Measurements from ENCODE around the gene VWA8.
A peak's percentile ranks its signal among the peaks of the same experiment; 100 is the strongest.

The VWA8 gene

GRCh38 chr13:41563341-41563983 is 397.4 kb downstream of the VWA8 start:
- Histone ChIP-seq H3K4me1 (ENCODE audit: control insufficient read depth, insufficient read depth, low read length) (peaks cover 21% of the 10 kb centered on the region), H3K4me3 (ENCODE audit: low read length) (no peak overlapping the region), H3K36me3 (ENCODE audit: control insufficient read depth, insufficient read depth, low read length, severe bottlenecking) (peaks cover 8% of the 10 kb centered on the region), H3K9me3 (ENCODE audit: control insufficient read depth, low read length) (no peaks in the 10 kb centered on the region), H3K9ac (ENCODE audit: low read length) (no peak overlapping the region), H3K27me3 (replicated peaks; ENCODE audit: control insufficient read depth, insufficient read depth, low read length) (no peaks in the 10 kb centered on the region)
- DNase-seq (ENCODE audit: low read depth), result no peak

- Histone ChIP-seq H3K4me3 (ENCODE audit: low read length) (no peak overlapping the region), H3K9me3 (ENCODE audit: control insufficient read depth, low read length) (no peaks in the 10 kb centered on the region), H3K36me3 (ENCODE audit: control insufficient read depth, insufficient read depth, low read length, severe bottlenecking) (peaks cover 4% of the 10 kb centered on the region), H3K4me1 (ENCODE audit: control insufficient read depth, insufficient read depth, low read length) (peaks cover 21% of the 10 kb centered on the region), H3K9ac (ENCODE audit: low read length) (no peak overlapping the region), H3K27me3 (replicated peaks; ENCODE audit: control insufficient read depth, insufficient read depth, low read length) (no peaks in the 10 kb centered on the region)
- no peak for DNase-seq (ENCODE audit: low read depth)
These were observed 398.2 kb downstream of the VWA8 start for GRCh38 chr13:41562541-41563178.

GRCh38 chr13:41562083-41562482 is 398.8 kb downstream of the VWA8 start:
- peak; percentile 89 for DNase-seq (ENCODE audit: low read depth)
- Histone ChIP-seq H3K9me3 (ENCODE audit: control insufficient read depth, low read length) (no peaks in the 10 kb centered on the region), H3K36me3 (ENCODE audit: control insufficient read depth, insufficient read depth, low read length, severe bottlenecking) (no peaks in the 10 kb centered on the region), H3K4me3 (ENCODE audit: low read length) (no peak overlapping the region), H3K4me1 (ENCODE audit: control insufficient read depth, insufficient read depth, low read length) (peaks cover 21% of the 10 kb centered on the region), H3K9ac (ENCODE audit: low read length) (no peak overlapping the region), H3K27me3 (replicated peaks; ENCODE audit: control insufficient read depth, insufficient read depth, low read length) (no peaks in the 10 kb centered on the region)

- peak; percentile 56 for DNase-seq (ENCODE audit: low read depth)
- Histone ChIP-seq H3K9me3 (ENCODE audit: control insufficient read depth, low read length) (no peaks in the 10 kb centered on the region), H3K4me3 (ENCODE audit: low read length) (no peak overlapping the region), H3K36me3 (ENCODE audit: control insufficient read depth, insufficient read depth, low read length, severe bottlenecking) (no peaks in the 10 kb centered on the region), H3K9ac (ENCODE audit: low read length) (no peak overlapping the region), H3K4me1 (ENCODE audit: control insufficient read depth, insufficient read depth, low read length) (peaks cover 21% of the 10 kb centered on the region), H3K27me3 (replicated peaks; ENCODE audit: control insufficient read depth, insufficient read depth, low read length) (no peaks in the 10 kb centered on the region)
These were observed 399.7 kb downstream of the VWA8 start for GRCh38 chr13:41561170-41561569.

GRCh38 chr13:41558781-41559560 is 401.9 kb downstream of the VWA8 start:
- DNase-seq (ENCODE audit: low read depth), result no peak
- Histone ChIP-seq H3K36me3 (ENCODE audit: control insufficient read depth, insufficient read depth, low read length, severe bottlenecking) (no peaks in the 10 kb centered on the region), H3K27me3 (replicated peaks; ENCODE audit: control insufficient read depth, insufficient read depth, low read length) (no peaks in the 10 kb centered on the region), H3K4me1 (ENCODE audit: control insufficient read depth, insufficient read depth, low read length) (peaks cover 20% of the 10 kb centered on the region), H3K9me3 (ENCODE audit: control insufficient read depth, low read length) (no peaks in the 10 kb centered on the region), H3K4me3 (ENCODE audit: low read length) (no peak overlapping the region), H3K9ac (ENCODE audit: low read length) (no peak overlapping the region)

- no peaks in the 10 kb centered on the region for H3K27me3 ChIP-seq (replicated peaks; ENCODE audit: control insufficient read depth, insufficient read depth, low read length)
- H3K4me1 ChIP-seq (ENCODE audit: control insufficient read depth, insufficient read depth, low read length), result peaks cover 16% of the 10 kb centered on the region
- no peaks in the 10 kb centered on the region for H3K9me3 ChIP-seq (ENCODE audit: control insufficient read depth, low read length)
- no peaks in the 10 kb centered on the region for H3K36me3 ChIP-seq (ENCODE audit: control insufficient read depth, insufficient read depth, low read length, severe bottlenecking)
- H3K4me3 ChIP-seq (ENCODE audit: low read length), result no peak overlapping the region
- no peak for DNase-seq (ENCODE audit: low read depth)
- H3K9ac ChIP-seq (ENCODE audit: low read length), result no peak overlapping the region
These were observed 403.2 kb downstream of the VWA8 start for GRCh38 chr13:41557719-41558118.

- H3K9me3 ChIP-seq (ENCODE audit: control insufficient read depth, low read length), result no peaks in the 10 kb centered on the region
These were observed 406.1 kb downstream of the VWA8 start for GRCh38 chr13:41554626-41555386.

GRCh38 chr13:41554180-41554579 is 406.7 kb downstream of the VWA8 start:
- H3K27me3 ChIP-seq (replicated peaks; ENCODE audit: control insufficient read depth, insufficient read depth, low read length), result no peaks in the 10 kb centered on the region
- H3K4me3 ChIP-seq (ENCODE audit: low read length), result no peak overlapping the region
- no peaks in the 10 kb centered on the region for H3K4me1 ChIP-seq (ENCODE audit: control insufficient read depth, insufficient read depth, low read length)
- H3K36me3 ChIP-seq (ENCODE audit: control insufficient read depth, insufficient read depth, low read length, severe bottlenecking), result no peaks in the 10 kb centered on the region
- H3K9ac ChIP-seq (ENCODE audit: low read length), result no peak overlapping the region
- DNase-seq (ENCODE audit: low read depth), result no peak
- no peaks in the 10 kb centered on the region for H3K9me3 ChIP-seq (ENCODE audit: control insufficient read depth, low read length)

More at GRCh38 chr13:41554626-41555386, 406.1 kb downstream of the VWA8 start:
- H3K9ac ChIP-seq (ENCODE audit: low read length), result no peak overlapping the region
- no peak overlapping the region for H3K4me3 ChIP-seq (ENCODE audit: low read length)
- H3K4me1 ChIP-seq (ENCODE audit: control insufficient read depth, insufficient read depth, low read length), result no peaks in the 10 kb centered on the region
- no peak for DNase-seq (ENCODE audit: low read depth)
- no peaks in the 10 kb centered on the region for H3K27me3 ChIP-seq (replicated peaks; ENCODE audit: control insufficient read depth, insufficient read depth, low read length)
- no peaks in the 10 kb centered on the region for H3K36me3 ChIP-seq (ENCODE audit: control insufficient read depth, insufficient read depth, low read length, severe bottlenecking)

- Histone ChIP-seq H3K4me1 (ENCODE audit: control insufficient read depth, insufficient read depth, low read length) (peaks cover 7% of the 10 kb centered on the region), H3K4me3 (ENCODE audit: low read length) (no peak overlapping the region), H3K27me3 (replicated peaks; ENCODE audit: control insufficient read depth, insufficient read depth, low read length) (no peaks in the 10 kb centered on the region), H3K9me3 (ENCODE audit: control insufficient read depth, low read length) (no peaks in the 10 kb centered on the region), H3K36me3 (ENCODE audit: control insufficient read depth, insufficient read depth, low read length, severe bottlenecking) (no peaks in the 10 kb centered on the region), H3K9ac (ENCODE audit: low read length) (no peak overlapping the region)
- DNase-seq (ENCODE audit: low read depth), result no peak
These were observed 408.9 kb downstream of the VWA8 start for GRCh38 chr13:41552031-41552430.

- no peak for DNase-seq (ENCODE audit: low read depth)
- Histone ChIP-seq H3K4me3 (ENCODE audit: low read length) (no peak overlapping the region), H3K27me3 (replicated peaks; ENCODE audit: control insufficient read depth, insufficient read depth, low read length) (no peaks in the 10 kb centered on the region), H3K36me3 (ENCODE audit: control insufficient read depth, insufficient read depth, low read length, severe bottlenecking) (no peaks in the 10 kb centered on the region), H3K4me1 (ENCODE audit: control insufficient read depth, insufficient read depth, low read length) (peaks cover 7% of the 10 kb centered on the region), H3K9ac (ENCODE audit: low read length) (no peak overlapping the region), H3K9me3 (ENCODE audit: control insufficient read depth, low read length) (no peaks in the 10 kb centered on the region)
These were observed 410.6 kb downstream of the VWA8 start for GRCh38 chr13:41550276-41550675.

- H3K4me3 ChIP-seq (ENCODE audit: low read length), result no peak overlapping the region
These were observed 411.4 kb downstream of the VWA8 start for GRCh38 chr13:41549491-41549890.

More at GRCh38 chr13:41549491-41549890, 411.4 kb downstream of the VWA8 start:
- Histone ChIP-seq H3K9me3 (ENCODE audit: control insufficient read depth, low read length) (no peaks in the 10 kb centered on the region), H3K4me1 (ENCODE audit: control insufficient read depth, insufficient read depth, low read length) (peaks cover 7% of the 10 kb centered on the region), H3K27me3 (replicated peaks; ENCODE audit: control insufficient read depth, insufficient read depth, low read length) (no peaks in the 10 kb centered on the region), H3K9ac (ENCODE audit: low read length) (no peak overlapping the region), H3K36me3 (ENCODE audit: control insufficient read depth, insufficient read depth, low read length, severe bottlenecking) (no peaks in the 10 kb centered on the region)
- DNase-seq (ENCODE audit: low read depth), result no peak
